ENCODE data around the gene CTCFL.
A peak's percentile ranks its signal among the peaks of the same experiment; 100 is the strongest.

Gene CTCFL

GRCh38 chr20:57451431-57451794 is 73.5 kb downstream of the CTCFL start:
- Mint-ChIP-seq H3K36me3 (ENCODE audit: low read depth) (no peaks in the 10 kb centered on the region), H3K4me3 (no peak overlapping the region), H3K27ac (peak overlapping the region; percentile 41), H3K27me3 (ENCODE audit: low read depth, poor library complexity) (peaks cover 24% of the 10 kb centered on the region), H3K4me1 (peaks cover 49% of the 10 kb centered on the region), H3K9me3 (no peaks in the 10 kb centered on the region)
- TF ChIP-seq, protein P1, sequence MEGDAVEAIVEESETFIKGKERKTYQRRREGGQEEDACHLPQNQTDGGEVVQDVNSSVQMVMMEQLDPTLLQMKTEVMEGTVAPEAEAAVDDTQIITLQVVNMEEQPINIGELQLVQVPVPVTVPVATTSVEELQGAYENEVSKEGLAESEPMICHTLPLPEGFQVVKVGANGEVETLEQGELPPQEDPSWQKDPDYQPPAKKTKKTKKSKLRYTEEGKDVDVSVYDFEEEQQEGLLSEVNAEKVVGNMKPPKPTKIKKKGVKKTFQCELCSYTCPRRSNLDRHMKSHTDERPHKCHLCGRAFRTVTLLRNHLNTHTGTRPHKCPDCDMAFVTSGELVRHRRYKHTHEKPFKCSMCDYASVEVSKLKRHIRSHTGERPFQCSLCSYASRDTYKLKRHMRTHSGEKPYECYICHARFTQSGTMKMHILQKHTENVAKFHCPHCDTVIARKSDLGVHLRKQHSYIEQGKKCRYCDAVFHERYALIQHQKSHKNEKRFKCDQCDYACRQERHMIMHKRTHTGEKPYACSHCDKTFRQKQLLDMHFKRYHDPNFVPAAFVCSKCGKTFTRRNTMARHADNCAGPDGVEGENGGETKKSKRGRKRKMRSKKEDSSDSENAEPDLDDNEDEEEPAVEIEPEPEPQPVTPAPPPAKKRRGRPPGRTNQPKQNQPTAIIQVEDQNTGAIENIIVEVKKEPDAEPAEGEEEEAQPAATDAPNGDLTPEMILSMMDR (IDR thresholded peaks at IDR 0.05): no peak
- no peak for DNase-seq

GRCh38 chr20:57450931-57451330 is 74.0 kb downstream of the CTCFL start:
- peaks cover 26% of the 10 kb centered on the region for H3K27me3 Mint-ChIP-seq (ENCODE audit: low read depth, poor library complexity)
- H3K36me3 Mint-ChIP-seq (ENCODE audit: low read depth): no peaks in the 10 kb centered on the region
- no peak for DNase-seq
- H3K4me1 Mint-ChIP-seq: peaks cover 51% of the 10 kb centered on the region
- no peaks in the 10 kb centered on the region for H3K9me3 Mint-ChIP-seq
- TF ChIP-seq, protein P1 (IDR thresholded peaks at IDR 0.05): no peak
- H3K27ac Mint-ChIP-seq: no peak overlapping the region
- H3K4me3 Mint-ChIP-seq: no peak overlapping the region

GRCh38 chr20:57450419-57450818 is 74.5 kb downstream of the CTCFL start:
- Mint-ChIP-seq H3K9me3 (peaks cover 3% of the 10 kb centered on the region), H3K4me3 (no peak overlapping the region), H3K27me3 (ENCODE audit: low read depth, poor library complexity) (peaks cover 23% of the 10 kb centered on the region), H3K27ac (no peak overlapping the region), H3K4me1 (peaks cover 51% of the 10 kb centered on the region), H3K36me3 (ENCODE audit: low read depth) (no peaks in the 10 kb centered on the region)
- DNase-seq: peak; percentile 49
- TF ChIP-seq, protein P1 (IDR thresholded peaks at IDR 0.05): no peak

- peaks cover 5% of the 10 kb centered on the region for H3K9me3 Mint-ChIP-seq
- TF ChIP-seq, protein P1 (IDR thresholded peaks at IDR 0.05): no peak
- H3K27me3 Mint-ChIP-seq (ENCODE audit: low read depth, poor library complexity): peaks cover 19% of the 10 kb centered on the region
- peaks cover 51% of the 10 kb centered on the region for H3K4me1 Mint-ChIP-seq
- peak overlapping the region; percentile 77 for H3K27ac Mint-ChIP-seq
- DNase-seq: no peak
- no peak overlapping the region for H3K4me3 Mint-ChIP-seq
- H3K36me3 Mint-ChIP-seq (ENCODE audit: low read depth): no peaks in the 10 kb centered on the region
These were observed 75.3 kb downstream of the CTCFL start for GRCh38 chr20:57449398-57450354.

DNA sequence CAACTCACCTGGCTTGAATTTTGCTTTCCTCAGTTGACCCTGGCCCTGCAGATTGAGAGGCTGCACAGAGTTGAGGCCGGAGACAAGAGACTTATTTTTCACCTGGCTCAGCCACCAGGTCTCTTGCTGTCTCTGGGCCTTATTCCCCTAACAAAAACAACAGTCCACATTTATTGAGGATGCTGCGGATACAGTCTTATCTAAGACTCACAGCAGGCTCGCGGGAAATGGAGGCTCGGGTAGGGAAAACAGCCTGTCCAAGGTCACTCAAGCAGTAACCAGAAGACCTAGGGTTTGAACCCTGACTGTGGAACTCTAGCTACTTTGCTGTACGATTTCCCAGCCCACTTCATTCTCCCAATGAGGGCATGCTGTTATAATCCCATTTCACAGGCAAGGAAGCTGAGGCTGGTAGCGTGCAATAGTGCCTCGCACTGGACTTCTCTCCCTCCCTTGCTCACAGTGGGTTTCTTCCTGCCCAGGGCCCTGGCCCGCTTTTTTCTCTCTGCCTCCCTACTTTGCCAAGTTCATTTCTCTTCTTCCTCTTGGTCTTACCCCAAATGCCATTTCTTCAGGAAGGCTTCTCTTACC is 76.1 kb downstream of the CTCFL start:
- peaks cover 48% of the 10 kb centered on the region for H3K4me1 Mint-ChIP-seq
- H3K9me3 Mint-ChIP-seq: peaks cover 5% of the 10 kb centered on the region
- no peak overlapping the region for H3K4me3 Mint-ChIP-seq
- H3K36me3 Mint-ChIP-seq (ENCODE audit: low read depth): no peaks in the 10 kb centered on the region
- H3K27ac Mint-ChIP-seq: peak overlapping the region; percentile 77
- DNase-seq: no peak
- peaks cover 14% of the 10 kb centered on the region for H3K27me3 Mint-ChIP-seq (ENCODE audit: low read depth, poor library complexity)
- TF ChIP-seq, protein P1 (IDR thresholded peaks at IDR 0.05): no peak

Data from nephron progenitor cell (in vitro differentiated cells).